CD4-positive, CD25-positive, alpha-beta regulatory T cell (primary cell): Measurements from ENCODE around the gene GPRIN1. TPM values are rescaled to one million over a fixed set of nuclear protein-coding genes. Genes with fewer than 3 reads are reported as not detected.

Experiments used
- ATAC-seq, 2 donors: fragments of 150-1000 bp; cut with Tn5 transposase; one replicate each; pipeline ENCODE4 v1.10.0; 2021; ENCODE audit warnings: low read depth in 2 of 2, moderate number of reproducible peaks in 2 of 2, moderate library complexity in 1 of 2
- DNase-seq, 3 donors: peaks; one replicate each; pipeline versions ENCODE4 v3.0.0 to v3.0.0-alpha.2; 2012 to 2022; ENCODE audit warnings: mixed read lengths in 1 of 3
- H3K27ac ChIP-seq: one replicate; pipeline ENCODE4 v1.7.0; 2013; ENCODE audit warnings: mild to moderate bottlenecking, low read length; ENCODE audit not compliant: insufficient read depth, poor library complexity, severe bottlenecking
- H3K27me3 ChIP-seq: one replicate; pipeline ENCODE4 v1.7.0; 2013; ENCODE audit warnings: low read length; ENCODE audit not compliant: control insufficient read depth, insufficient read depth
- H3K36me3 ChIP-seq: one replicate; pipeline ENCODE4 v1.7.0; 2013; ENCODE audit warnings: mild to moderate bottlenecking, low read length, moderate library complexity; ENCODE audit not compliant: control insufficient read depth, insufficient read depth
- H3K4me1 ChIP-seq: 2 replicates; pipeline ENCODE4 v1.7.0; 2013; ENCODE audit warnings: mild to moderate bottlenecking, low read length; ENCODE audit not compliant: insufficient read depth, control insufficient read depth, poor library complexity, severe bottlenecking
- H3K4me3 ChIP-seq: one replicate; pipeline ENCODE4 v1.7.0; 2013; ENCODE audit warnings: low read depth, mild to moderate bottlenecking, low read length, moderate library complexity
- H3K9me3 ChIP-seq, 2 experiments: 1 replicate in 1 of 2; 2 replicates in 1 of 2; pipeline ENCODE4 v1.7.0; 2013; ENCODE audit warnings: low read length in 2 of 2, mild to moderate bottlenecking in 1 of 2, moderate library complexity in 1 of 2; ENCODE audit not compliant: control insufficient read depth in 2 of 2
- H3K27ac Mint-ChIP-seq, 3 donors: one replicate each; pipeline ENCODE4 v1.8.0; 2020 to 2022; ENCODE audit warnings: mild to moderate bottlenecking in 3 of 3, mixed read lengths in 3 of 3, moderate library complexity in 2 of 3
- H3K27me3 Mint-ChIP-seq: one replicate; pipeline ENCODE4 v1.8.0; 2022; ENCODE audit warnings: mild to moderate bottlenecking, mixed read lengths
- H3K36me3 Mint-ChIP-seq: one replicate; pipeline ENCODE4 v1.8.0; 2020; ENCODE audit warnings: mixed read lengths
- H3K4me1 Mint-ChIP-seq, 4 donors: one replicate each; pipeline ENCODE4 v1.8.0; 2020 to 2022; ENCODE audit warnings: mixed read lengths in 4 of 4, mild to moderate bottlenecking in 1 of 4
- H3K4me3 Mint-ChIP-seq, 4 donors: one replicate each; pipeline ENCODE4 v1.8.0; 2020 to 2022; ENCODE audit warnings: mild to moderate bottlenecking in 4 of 4, mixed read lengths in 4 of 4, moderate library complexity in 3 of 4
- H3K9me3 Mint-ChIP-seq, 7 donors: one replicate each; pipeline ENCODE4 v1.8.0; 2020 to 2022; ENCODE audit warnings: mixed read lengths in 7 of 7, mild to moderate bottlenecking in 3 of 7, moderate library complexity in 2 of 7
- polyA plus RNA-seq, 4 donors: library from polyadenylated mRNA; unstranded; fragments of 300-500 nt; fragmentation: Illumina TruSeq; gene quantifications; one replicate each; pipeline ENCODE4 v1.2.3, GENCODE V29; 2021
- total RNA-seq: library from RNA; stranded (reverse); gene quantifications from one replicate; pipeline ENCODE4 v1.2.3, GENCODE V29; 2022

GPRIN1 gene
- total and polyA plus RNA-seq, 5 donors from 2014 or later: 0.24 to 1.9 (median 0.71) TPM

GRCh38 chr5:176621661-176622079, 11.7 kb upstream of the GPRIN1 start:
- peaks cover 0 to 18% (median 5%) of the 10 kb centered on the region in 4 donors for H3K4me1 Mint-ChIP-seq
- peaks cover 21% of the 10 kb centered on the region for H3K4me1 ChIP-seq
- ATAC-seq (no peak), DNase-seq (no peak)
- no peaks in the 10 kb centered on the region for H3K9me3 ChIP-seq
- H3K27ac Mint-ChIP-seq: no peak overlapping the region
- no peak overlapping the region for H3K27ac ChIP-seq
- no peaks in the 10 kb centered on the region for H3K36me3 ChIP-seq
- H3K36me3 Mint-ChIP-seq: no peaks in the 10 kb centered on the region
- H3K9me3 Mint-ChIP-seq: peaks cover 0 to 2% (median 0%) of the 10 kb centered on the region in 7 donors
- no peak overlapping the region for H3K4me3 ChIP-seq
- peaks cover 8% of the 10 kb centered on the region for H3K27me3 ChIP-seq
- H3K27me3 Mint-ChIP-seq: peaks cover 75% of the 10 kb centered on the region
- H3K4me3 Mint-ChIP-seq: no peak overlapping the region

GRCh38 chr5:176620333-176620981, 10.5 kb upstream of the GPRIN1 start:
- H3K27me3 ChIP-seq: peaks cover 12% of the 10 kb centered on the region
- ATAC-seq (no peak), DNase-seq (peak in 1 of 3 donors; percentile 33)
- peaks cover 0 to 3% (median 0%) of the 10 kb centered on the region in 7 donors for H3K9me3 Mint-ChIP-seq
- H3K36me3 Mint-ChIP-seq: peaks cover 3% of the 10 kb centered on the region
- no peaks in the 10 kb centered on the region for H3K9me3 ChIP-seq
- H3K36me3 ChIP-seq: no peaks in the 10 kb centered on the region
- no peak overlapping the region for H3K27ac Mint-ChIP-seq
- no peak overlapping the region for H3K27ac ChIP-seq
- H3K4me1 Mint-ChIP-seq: peaks cover 0 to 18% (median 5%) of the 10 kb centered on the region in 4 donors
- peaks cover 76% of the 10 kb centered on the region for H3K27me3 Mint-ChIP-seq
- H3K4me3 ChIP-seq: no peak overlapping the region
- H3K4me3 Mint-ChIP-seq: peak overlapping the region; percentile 60 to 82 (median 76)
- peaks cover 21% of the 10 kb centered on the region for H3K4me1 ChIP-seq

- Histone ChIP-seq H3K27ac (no peak overlapping the region), H3K9me3 (no peaks in the 10 kb centered on the region), H3K36me3 (no peaks in the 10 kb centered on the region), H3K4me1 (peaks cover 21% of the 10 kb centered on the region), H3K4me3 (no peak overlapping the region), H3K27me3 (peaks cover 12% of the 10 kb centered on the region)
- H3K4me1 Mint-ChIP-seq: peaks cover 0 to 18% (median 5%) of the 10 kb centered on the region in 4 donors
- DNase-seq (no peak), ATAC-seq (no peak)
- no peak overlapping the region for H3K27ac Mint-ChIP-seq
- peaks cover 78% of the 10 kb centered on the region for H3K27me3 Mint-ChIP-seq
- peaks cover 3% of the 10 kb centered on the region for H3K36me3 Mint-ChIP-seq
- H3K9me3 Mint-ChIP-seq: peaks cover 0 to 3% (median 0%) of the 10 kb centered on the region in 7 donors
- H3K4me3 Mint-ChIP-seq: peak overlapping the region; percentile 34 to 82 (median 70)
Measured at GRCh38 chr5:176619569-176620332, 9.8 kb upstream of the GPRIN1 start.

GRCh38 chr5:176619203-176619568, 9.2 kb upstream of the GPRIN1 start:
- H3K4me3 ChIP-seq: no peak overlapping the region
- Mint-ChIP-seq H3K27ac (no peak overlapping the region), H3K36me3 (peaks cover 3% of the 10 kb centered on the region), H3K9me3 (peaks cover 0 to 3% (median 0%) of the 10 kb centered on the region in 7 donors), H3K4me3 (peak overlapping the region in 2 of 4 donors; percentile 46 to 61), H3K4me1 (peaks cover 0 to 18% (median 5%) of the 10 kb centered on the region in 4 donors), H3K27me3 (peaks cover 75% of the 10 kb centered on the region)
- ATAC-seq (peak; percentile 80 to 82), DNase-seq (peak; percentile 62 to 83 (median 63))
- H3K27me3 ChIP-seq: peaks cover 12% of the 10 kb centered on the region
- H3K27ac ChIP-seq: no peak overlapping the region
- H3K9me3 ChIP-seq: no peaks in the 10 kb centered on the region
- peaks cover 21% of the 10 kb centered on the region for H3K4me1 ChIP-seq
- H3K36me3 ChIP-seq: no peaks in the 10 kb centered on the region

GRCh38 chr5:176618783-176619182, 8.8 kb upstream of the GPRIN1 start:
- Mint-ChIP-seq H3K27me3 (peaks cover 71% of the 10 kb centered on the region), H3K9me3 (peaks cover 0 to 3% (median 0%) of the 10 kb centered on the region in 7 donors), H3K36me3 (peaks cover 3% of the 10 kb centered on the region), H3K27ac (no peak overlapping the region), H3K4me3 (peak overlapping the region in 3 of 4 donors; percentile 24 to 61 (median 46)), H3K4me1 (peaks cover 0 to 18% (median 5%) of the 10 kb centered on the region in 4 donors)
- H3K9me3 ChIP-seq: no peaks in the 10 kb centered on the region
- H3K36me3 ChIP-seq: no peaks in the 10 kb centered on the region
- ATAC-seq (no peak), DNase-seq (no peak)
- peaks cover 21% of the 10 kb centered on the region for H3K4me1 ChIP-seq
- peaks cover 12% of the 10 kb centered on the region for H3K27me3 ChIP-seq
- H3K4me3 ChIP-seq: no peak overlapping the region
- no peak overlapping the region for H3K27ac ChIP-seq

- H3K27ac ChIP-seq: no peak overlapping the region
- no peaks in the 10 kb centered on the region for H3K9me3 ChIP-seq
- H3K4me1 Mint-ChIP-seq: peaks cover 0 to 18% (median 6%) of the 10 kb centered on the region in 4 donors
- H3K27me3 ChIP-seq: peaks cover 16% of the 10 kb centered on the region
- H3K4me3 Mint-ChIP-seq: no peak overlapping the region
- ATAC-seq: no peak
- no peaks in the 10 kb centered on the region for H3K36me3 ChIP-seq
- DNase-seq: no peak
- peaks cover 0 to 3% (median 0%) of the 10 kb centered on the region in 7 donors for H3K9me3 Mint-ChIP-seq
- peaks cover 62% of the 10 kb centered on the region for H3K27me3 Mint-ChIP-seq
- H3K4me3 ChIP-seq: no peak overlapping the region
- H3K27ac Mint-ChIP-seq: no peak overlapping the region
- peaks cover 21% of the 10 kb centered on the region for H3K4me1 ChIP-seq
- peaks cover 3% of the 10 kb centered on the region for H3K36me3 Mint-ChIP-seq
Measured at GRCh38 chr5:176616511-176616910, 6.6 kb upstream of the GPRIN1 start.

GRCh38 chr5:176614805-176615478, 5.0 kb upstream of the GPRIN1 start:
- Histone ChIP-seq H3K9me3 (no peaks in the 10 kb centered on the region), H3K27ac (no peak overlapping the region), H3K4me3 (no peak overlapping the region), H3K4me1 (peaks cover 19% of the 10 kb centered on the region), H3K27me3 (peaks cover 19% of the 10 kb centered on the region), H3K36me3 (no peaks in the 10 kb centered on the region)
- Mint-ChIP-seq H3K4me1 (peaks cover 0 to 15% (median 3%) of the 10 kb centered on the region in 4 donors), H3K27ac (no peak overlapping the region), H3K27me3 (peaks cover 50% of the 10 kb centered on the region), H3K9me3 (peaks cover 0 to 2% (median 0%) of the 10 kb centered on the region in 7 donors), H3K36me3 (peaks cover 3% of the 10 kb centered on the region), H3K4me3 (no peak overlapping the region)
- DNase-seq (no peak), ATAC-seq (no peak)
